ENCODE results near the gene STK24.
A peak's percentile ranks its signal among the peaks of the same experiment; 100 is the strongest.
"Not testable (repeated sequence)": the region's sequence is repeated elsewhere in the genome, so short reads cannot be mapped to it uniquely, and the experiment has no call there.

STK24 gene

DNA sequence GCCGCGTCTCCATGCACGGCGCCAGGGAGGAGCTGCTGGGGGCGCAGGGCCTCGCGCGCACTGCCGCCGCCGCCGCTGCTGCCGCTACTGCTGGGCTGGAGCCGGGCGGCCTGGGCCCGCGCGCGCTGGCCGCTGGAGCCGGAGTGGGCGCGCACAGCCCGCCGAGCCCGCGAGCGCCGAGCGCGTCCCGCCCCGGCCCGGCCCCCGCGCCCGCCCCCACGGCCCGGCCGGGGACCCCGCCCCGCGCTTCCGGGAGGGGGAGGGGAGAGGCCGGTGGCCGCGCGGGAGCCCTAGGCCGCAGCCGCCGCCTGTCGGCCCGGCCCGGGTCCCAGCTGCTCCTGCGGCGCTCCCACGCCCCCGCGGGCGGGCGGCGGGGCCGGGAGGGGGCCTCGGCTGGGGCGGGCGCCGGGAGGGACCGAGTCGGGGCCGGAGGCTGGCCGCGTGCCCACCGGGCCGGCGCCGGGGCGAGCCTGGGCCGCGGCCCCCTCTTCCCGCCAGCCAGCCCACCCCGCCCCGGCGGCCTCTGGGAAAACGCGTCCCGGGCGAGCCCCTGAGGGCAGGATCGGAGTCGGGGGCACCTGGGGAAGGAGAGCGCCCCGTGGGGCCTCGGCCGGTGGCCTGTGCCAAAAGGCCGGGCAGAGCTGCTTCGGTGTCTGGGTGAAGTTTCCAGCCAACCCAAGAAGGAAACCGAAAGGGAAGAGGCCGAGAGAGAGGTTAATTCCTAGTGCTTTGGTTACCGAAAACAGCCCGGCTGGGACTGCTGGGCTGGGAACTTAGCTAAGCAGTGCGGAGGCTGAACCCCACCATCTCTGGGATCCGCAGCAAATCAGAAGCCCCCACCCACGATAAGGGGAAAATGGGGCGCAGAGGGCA, at the start of gene STK24:
TSS of gene STK24 (minus strand) at position 145 of the 873 bp plus-strand sequence. CDS start 321 bp downstream, outside the sequence.
- peak; percentile 66 for DNase-seq

DNA sequence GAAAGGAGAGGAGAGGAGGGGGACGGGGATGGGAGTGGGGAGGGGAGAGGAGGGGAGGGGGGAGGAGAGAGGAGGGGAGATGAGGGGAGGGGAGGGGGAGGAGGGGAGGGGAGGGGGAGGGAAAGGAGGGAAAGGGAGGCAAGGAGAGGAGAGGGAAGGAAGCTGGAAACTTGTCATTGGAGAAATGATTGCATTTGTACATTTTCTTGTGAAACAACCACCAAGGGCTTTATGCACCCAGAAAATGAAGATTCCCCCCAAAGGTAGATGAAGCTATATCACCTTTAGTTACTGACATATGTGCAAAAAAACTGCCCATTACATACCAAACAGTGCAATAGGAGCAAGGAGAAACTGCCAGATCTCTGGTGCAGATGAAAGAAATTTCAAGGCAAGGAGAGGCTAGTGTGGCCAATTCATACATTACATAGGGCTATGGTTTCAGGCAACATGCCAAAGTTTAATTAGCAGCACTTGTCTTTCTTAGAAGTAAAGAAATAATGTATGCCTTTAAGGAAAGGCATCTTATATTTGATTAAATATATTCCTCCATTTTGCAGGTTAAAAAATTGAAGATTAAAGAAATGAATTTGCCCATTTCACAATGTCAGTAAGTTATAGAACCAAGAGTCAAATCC, 49.5 kb upstream of the STK24 start:
- DNase-seq, result peak; percentile 8

DNA sequence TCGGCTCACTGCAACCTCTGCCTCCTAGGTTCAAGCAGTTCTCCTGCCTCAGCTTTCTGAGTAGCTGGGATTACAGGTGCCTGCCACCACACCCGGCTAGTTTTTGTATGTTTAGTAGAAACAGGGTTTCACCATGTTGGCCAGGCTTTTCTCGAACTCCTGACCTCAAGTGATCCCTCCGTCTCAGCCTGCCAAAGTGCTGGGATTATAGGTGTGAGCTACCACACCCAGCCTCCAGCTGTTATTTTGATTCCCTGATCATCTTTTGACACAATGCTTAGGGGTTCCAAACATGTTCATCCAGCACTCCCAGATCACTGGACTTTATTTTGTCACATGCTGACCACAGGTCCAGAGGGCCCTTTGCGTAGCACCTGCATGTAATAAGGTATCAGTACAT, 47.7 kb upstream of the STK24 start:
- not testable (repeated sequence) for DNase-seq

DNA sequence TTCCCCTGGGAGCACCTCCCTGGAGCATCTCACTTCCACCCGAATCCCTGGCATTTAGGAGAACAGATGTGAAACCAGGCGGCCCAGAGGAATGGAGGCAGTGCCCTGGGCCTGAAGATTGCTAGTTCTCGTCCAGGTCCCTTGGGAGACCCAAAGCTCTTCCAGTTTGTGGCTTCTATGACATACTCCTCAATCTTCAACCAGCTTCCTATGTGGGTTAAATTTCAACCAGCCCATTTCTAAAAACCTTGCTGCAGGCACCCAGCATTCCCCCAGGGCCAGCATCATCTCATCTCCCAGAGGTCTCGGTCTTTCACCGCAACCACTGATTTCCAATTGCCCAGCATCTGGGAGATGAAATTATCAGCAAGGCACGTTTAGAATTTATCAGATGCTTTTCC, 46.0 kb upstream of the STK24 start:
- no peak for DNase-seq

DNA sequence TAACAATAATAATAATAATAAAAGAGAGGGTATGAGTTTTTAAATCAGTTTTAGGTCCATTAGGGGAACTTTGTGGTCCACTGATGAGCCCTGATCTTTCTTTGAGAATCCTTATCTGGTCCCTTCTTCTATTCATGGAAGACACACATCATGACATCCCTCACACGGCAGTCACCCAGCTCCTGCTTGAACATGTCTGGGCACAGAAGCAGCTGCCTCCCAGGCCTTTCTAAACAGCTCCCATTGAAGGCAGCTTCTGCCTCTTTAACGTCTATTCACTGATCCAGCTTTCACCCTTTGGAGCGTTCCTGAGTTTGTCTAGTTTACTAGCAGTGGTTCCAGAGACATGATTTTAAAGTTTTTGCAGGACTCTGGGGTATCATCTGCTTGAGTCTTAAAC, 42.6 kb upstream of the STK24 start:
- no peak for DNase-seq

DNA sequence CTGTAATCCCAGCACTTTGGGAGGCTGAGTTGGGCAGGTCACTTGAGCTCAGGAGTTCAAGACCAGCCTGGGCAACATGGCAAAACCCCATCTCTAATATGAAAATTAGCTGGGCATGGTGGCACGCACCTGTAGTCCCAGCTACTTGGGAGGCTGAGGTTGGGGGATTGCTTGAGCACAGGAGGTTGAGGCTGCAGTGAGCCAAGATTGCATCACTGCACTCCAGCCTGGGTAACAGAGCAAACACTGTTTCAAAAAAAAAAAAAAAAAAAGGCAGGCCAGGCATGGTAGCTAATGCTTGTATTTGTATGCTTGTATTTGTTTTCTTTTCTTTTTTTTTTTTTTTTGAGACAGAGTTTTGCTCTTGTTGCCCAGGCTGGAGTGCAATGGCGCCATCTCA, 38.7 kb upstream of the STK24 start:
- DNase-seq, result not testable (repeated sequence)

DNA sequence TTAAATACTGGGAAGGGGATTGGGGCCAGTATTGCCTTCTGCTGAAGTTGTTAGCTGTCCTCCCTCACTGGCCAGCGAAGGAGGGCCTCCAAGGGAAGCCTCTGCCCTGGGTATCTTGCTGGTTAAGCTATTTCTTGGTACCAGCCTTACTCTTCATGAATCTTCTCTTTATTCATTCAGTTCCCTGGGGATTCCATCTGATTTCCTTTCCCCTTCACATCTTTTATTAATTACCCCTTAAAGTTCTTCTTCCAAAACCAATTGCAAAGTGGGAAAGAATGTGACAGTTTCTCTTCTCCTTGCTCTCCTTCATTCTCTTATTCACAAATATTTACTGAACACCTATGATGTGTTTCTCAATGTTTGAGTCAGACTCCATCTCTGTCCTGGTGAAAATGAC, 36.7 kb upstream of the STK24 start:
- no peak for DNase-seq

DNA sequence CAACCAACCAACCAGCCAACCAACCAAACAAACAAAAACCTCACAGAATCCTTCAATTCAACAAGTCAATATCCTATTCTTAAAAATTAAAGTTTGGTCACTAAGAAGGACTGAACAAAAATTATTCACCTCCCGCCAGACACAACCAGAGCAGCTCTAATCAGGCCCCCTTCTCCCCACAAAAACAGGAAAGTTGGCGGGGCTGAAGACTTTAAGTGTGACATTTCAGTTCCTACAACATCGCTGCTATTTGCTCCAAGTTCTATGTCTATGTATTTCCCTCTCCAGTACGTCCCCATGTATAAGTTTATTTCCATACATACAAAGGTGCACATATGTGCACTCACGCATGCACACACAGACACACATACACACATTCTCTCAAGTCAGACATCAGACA, 32.8 kb upstream of the STK24 start:
- no peak for DNase-seq

DNA sequence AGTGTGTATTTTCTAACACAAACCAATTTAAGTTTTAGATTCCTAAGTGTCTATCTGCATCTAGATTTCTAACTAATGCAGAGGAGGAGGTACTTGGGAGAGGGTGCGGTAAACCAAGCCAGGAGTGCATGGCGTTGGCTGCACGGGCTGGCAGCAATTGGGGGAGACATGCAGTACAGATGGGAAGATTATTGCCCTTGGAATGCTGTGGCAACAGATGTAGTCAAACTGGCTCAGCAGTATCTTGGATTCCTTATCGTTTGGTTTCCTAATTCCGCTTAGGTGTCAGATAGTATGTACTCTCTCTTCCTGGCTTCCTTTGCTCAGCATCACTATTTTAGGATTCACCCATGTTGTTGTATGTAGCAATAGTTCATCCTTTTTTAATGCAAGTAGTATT, 29.4 kb upstream of the STK24 start:
- DNase-seq, result no peak

DNA sequence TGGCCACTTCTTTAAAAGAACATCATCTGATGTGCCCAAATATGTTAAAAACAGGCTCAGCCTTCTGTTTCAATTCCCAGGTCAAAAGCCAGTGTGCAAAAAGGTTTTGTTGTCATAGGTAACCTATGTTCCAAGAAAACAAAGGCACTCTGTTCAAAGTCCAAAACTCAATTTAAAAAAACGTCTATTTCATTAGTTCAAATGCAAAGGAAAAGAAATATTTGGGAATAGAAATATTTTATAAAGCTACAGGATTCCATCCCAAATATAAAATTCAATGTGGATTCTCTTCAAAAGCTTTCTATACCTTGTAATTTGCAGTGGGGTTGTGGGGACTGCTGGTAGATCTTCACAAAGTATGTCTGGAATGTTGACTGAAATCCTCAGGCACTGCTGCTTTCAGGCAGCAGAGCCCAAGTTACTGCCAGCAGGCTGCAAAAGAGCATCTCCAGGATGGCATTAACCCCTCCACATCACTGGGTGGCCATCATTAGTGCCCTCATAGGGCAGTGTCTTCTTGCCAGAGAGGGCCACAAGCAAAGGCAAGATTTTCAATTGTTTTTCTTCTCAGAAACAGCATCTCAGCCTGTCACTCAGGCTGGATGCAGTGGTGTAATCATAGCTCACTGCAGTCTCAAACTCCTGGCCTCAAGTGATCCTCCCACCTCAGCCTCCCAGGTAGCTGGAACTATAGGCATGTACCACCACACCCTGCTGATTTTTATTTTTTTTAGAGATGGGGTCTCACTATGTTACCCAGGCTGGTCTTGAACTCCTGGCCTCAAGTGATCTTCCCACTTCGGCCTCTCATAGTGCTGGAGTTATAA, 22.8 kb upstream of the STK24 start:
- DNase-seq, result no peak

DNA sequence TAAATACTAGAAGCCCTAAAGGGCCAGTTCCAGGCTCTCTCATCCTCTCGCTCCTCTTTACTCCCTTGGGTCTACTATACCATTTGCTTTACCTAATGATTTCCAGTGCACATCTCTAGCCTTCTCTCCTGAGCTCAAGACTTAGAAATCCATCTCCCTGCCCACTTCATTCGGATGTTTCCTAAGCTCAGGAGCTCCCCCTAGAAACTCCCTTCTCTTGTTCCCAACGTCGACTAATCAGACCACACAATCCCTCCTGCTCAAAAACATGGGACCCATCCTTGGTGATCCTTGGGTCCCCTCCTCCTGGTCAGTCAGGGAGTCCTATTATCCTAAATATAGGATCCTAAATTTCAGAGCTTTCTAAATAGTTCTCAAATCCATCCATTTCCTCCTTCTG, 21.1 kb upstream of the STK24 start:
- DNase-seq, result no peak

DNA sequence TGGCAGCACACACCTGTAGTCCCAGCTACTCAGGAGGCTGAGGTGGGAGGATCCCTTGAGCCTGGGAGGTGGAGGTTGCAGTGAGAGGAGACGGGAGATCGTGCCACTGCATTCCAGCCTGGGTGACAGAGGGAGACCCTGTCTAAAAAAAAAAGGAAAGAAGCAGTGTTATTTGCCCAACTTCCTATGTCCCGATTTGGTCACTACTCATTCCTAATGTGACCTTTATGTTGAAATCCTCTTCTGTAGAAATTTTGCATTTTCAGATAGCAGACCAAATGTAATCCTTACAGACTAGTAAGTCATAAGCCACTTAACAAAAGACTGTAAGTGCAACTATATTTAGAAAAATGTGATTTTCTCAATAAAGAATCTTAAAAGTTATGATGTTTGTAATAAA, 18.2 kb upstream of the STK24 start:
- no peak for DNase-seq

DNA sequence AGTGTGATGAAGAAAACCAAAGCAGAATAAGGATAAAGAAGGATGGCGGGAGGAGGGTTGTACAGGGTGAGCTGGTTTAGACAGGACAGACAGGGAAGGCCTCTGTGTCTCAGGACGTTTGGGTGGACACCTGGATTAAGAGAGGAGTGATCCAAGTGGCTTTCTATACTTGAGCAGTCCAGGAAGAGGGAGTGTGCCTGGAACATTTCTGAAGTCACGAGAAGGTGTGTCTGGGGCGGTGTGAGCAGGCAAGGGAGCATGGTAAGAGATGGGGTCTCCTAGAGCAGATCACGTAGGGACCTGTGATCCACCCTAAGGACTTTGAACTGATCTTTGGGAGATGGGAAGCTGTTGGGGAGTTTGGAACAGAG, 15.4 kb upstream of the STK24 start:
- DNase-seq, result no peak

DNA sequence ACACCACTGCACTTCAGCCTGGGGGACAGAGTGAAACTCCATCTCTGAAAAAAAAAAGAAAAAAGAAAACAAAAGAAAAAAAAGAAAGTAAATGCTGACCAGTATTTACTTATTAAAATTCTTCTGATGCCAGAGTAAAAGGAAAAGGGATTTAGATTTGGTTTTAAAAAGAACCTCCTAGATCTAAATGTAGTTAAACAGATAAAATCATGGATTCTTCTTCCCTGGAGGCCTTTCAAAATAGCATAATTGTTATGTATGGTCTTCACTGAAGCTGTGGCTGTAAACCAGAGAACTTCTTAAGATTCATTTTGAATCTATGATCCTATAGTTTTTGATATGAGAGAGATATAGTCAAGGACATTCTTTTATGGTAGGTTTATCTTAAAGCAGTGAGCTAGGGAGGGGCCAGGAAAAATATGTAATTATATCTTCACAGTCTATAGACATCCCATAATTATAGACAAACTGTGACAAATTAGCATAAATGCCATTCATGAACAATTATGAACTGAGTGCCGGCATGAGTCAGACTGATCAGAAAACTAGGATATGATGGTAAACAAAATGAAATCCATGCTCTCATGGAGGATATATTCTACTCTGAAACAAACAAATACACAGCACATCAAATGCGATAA, 14.9 kb upstream of the STK24 start:
- no peak for DNase-seq

DNA sequence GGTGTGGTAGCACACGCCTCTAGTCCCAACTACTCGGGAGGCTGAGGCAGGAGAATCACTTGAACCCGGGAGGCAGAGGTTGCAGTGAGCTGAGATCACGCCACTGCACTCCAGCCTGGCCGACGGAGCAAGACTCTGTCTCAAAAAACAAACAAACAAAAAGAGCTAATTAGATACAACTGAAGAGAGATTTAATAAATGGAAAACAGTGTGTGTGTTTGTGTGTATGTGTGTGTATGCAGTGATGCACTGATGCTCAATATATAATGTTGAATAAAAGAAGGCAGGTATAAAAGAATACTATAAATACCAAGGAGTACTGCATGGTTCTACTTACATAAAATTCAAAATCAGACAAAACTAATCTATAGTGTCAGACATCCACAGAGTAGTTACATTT, 13.6 kb upstream of the STK24 start:
- DNase-seq, result not testable (repeated sequence)

DNA sequence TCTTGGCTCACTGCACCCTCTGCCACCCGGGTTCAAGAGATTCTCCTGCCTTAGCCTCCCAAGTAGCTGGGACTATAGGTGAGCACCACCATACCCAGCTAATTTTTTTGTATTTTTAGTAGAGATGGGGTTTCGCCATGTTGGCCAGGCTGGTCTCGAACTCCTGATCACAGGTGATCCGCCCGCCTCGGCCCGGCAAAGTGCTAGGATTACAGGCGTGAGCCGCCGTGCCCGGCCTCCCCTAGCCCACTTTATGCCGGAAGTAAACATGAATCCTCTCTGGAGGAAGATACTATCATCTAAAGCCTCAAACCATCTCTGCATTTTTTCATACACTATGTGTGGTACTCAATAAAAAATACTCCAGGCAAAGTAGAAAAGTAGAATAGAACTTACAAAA, 12.6 kb upstream of the STK24 start:
- not testable (repeated sequence) for DNase-seq

DNA sequence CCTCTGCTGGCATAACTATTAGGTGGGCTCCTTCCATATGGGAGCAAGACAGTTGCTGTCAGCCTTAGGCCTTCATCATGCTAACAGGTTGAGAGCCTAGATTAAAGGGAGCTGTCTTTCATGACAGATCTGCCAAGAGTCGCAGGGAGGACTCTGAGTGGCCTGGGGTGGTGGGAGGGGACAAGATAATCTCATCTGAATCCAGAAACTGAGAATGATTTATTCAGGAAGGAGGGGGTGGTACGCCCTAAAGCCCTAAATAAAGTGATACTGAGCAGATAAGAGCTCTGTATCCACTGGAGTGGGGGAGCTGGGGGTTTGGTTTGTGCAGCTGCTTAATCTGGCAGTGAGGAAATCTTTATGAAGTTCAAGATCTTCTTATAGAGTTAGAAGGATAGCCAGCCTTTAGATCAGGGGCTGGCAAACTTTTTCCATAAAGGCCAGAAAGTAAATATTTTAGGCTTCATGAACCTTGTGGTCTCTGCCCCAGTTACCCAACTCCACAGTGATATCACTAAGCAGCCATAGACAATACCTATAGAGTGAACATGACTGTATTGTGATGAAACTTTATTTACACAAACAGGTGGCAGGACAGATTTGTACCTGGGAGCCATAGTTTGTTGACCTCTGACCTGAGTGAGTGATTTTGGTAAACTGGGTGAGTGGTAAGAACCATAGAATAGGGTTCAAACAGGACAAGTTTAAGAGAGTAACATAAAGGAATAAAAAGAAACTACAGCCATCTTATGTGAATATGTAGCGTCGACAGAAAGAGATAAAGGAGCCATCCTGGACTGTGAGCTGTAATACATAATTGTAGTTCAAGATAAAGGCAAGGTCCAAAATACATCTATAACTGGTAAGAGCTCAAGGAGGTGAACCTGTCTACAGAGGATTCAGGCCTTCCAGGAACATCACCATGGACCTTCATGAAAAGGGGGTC, 9.8 kb upstream of the STK24 start:
- DNase-seq, result no peak

DNA sequence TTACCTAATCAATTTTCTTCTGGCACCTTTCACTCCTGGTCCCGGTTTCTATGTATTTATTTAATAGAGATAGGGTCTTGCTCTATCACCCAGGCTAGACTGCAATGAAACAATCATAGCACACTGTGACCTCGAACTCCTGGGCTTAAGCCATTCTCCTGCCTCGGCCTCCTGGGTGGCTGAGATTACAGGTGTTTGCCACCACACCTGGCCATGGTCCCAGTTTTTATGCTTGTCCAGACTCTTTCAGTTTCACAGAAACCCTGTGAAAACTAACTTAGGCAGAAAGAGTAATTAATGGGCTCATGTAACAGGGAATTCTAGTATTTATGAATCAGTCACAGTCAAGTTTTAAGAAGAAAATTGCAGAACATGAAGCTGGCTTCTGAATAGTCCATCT, 9.0 kb upstream of the STK24 start:
- DNase-seq, result no peak

DNA sequence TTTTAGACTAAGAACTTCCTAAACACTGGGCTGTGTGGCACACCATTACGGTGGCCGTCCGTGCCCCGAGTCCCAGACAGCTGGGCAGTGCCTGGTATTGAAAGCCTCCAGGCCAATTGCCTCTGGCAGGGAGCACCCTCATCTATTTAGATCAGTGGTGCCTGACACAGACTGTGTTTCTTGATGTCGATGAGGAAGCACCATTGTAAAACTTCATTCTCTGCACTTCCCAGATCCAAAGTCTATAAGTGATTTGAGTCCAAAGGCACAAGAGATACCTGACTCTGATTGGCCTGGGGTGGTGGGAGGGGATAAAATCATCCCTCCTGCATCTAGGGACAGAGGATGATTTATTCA, 8.5 kb upstream of the STK24 start:
- DNase-seq, result no peak

DNA sequence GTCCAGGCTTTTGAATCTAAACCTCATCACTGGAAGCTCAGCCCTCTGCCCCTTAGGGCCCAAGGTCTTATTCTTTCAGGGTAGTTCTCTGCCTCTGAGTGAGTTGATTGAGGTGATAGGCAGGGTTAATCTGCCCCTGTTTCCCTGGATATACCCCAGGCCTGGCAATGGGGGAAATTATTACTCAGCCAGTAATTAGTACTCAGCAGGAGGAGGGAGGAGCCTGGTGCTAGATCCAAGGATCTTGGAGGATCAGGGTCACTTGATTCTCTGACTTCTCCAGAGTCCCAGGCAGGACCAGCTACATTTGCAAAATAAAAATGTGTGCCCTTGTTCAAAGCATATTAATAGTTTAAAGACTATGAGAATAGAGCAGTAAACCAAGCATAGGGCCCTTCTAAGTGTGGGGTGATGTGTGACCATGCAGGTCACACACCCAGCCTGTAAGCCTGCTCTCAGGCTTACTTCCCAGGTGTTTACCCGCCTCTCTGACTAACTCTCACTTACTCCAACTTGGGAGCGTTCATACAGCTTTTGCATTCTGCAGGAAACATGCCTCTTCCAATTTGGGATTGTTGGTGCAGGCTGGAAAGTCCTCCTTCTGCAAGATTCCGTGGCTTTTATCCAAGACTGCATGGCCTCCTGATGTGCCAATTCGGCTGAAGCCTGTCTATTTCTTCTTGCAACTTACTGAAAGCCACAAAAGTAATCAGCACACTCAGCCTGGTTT, 7.9 kb upstream of the STK24 start:
- DNase-seq, result no peak

DNA sequence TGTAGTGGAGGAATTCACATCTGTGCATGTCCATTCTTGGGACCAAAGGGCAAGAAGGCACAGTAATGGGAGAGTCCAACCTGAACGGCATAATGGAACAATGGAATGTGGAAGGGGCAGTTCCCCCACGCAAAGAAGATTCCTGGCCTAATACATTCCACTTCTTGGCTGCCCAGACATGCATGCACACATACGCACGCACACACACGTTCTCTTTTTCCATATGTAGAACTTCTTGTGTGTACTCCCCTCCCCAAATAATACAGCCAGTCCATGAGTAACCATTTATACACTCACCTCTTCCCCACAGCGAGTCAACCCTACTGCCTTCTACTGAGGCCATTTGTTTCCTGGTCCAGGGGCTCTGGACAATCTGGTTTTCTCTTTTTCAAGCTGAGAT, 6.0 kb upstream of the STK24 start:
- DNase-seq, result no peak

All from hematopoietic multipotent progenitor cell treated with erythropoietin and hydrocortisone succinate and interleukin-3 and kit ligand, for 8 days (in vitro differentiated cells).